NCI-H146 treated with DMSO at 0.1 percent for 48 hours (cell line): ENCODE results near the gene MAMSTR.
"Not testable (repeated sequence)": the region's sequence is repeated elsewhere in the genome, so short reads cannot be mapped to it uniquely, and the experiment has no call there.

Source experiments
- DNase-seq: peaks from one replicate; lab custom pipeline; 2025; ENCODE audit not compliant: unreplicated experiment; lab: John Stamatoyannopoulos, UW

MAMSTR gene

GRCh38 chr19:48689449-48689848 lies 30.1 kb downstream of the MAMSTR start:
- no peak for DNase-seq

GRCh38 chr19:48687776-48688175 lies 31.7 kb downstream of the MAMSTR start:
- no peak for DNase-seq

GRCh38 chr19:48686637-48687036 lies 32.9 kb downstream of the MAMSTR start:
- not testable (repeated sequence) for DNase-seq

- no peak for DNase-seq
Measured at GRCh38 chr19:48686088-48686487, 33.4 kb downstream of the MAMSTR start.

GRCh38 chr19:48685583-48685982 lies 33.9 kb downstream of the MAMSTR start:
- no peak for DNase-seq

- DNase-seq, result no peak
Measured at GRCh38 chr19:48683349-48683748, 36.2 kb downstream of the MAMSTR start.

DNA sequence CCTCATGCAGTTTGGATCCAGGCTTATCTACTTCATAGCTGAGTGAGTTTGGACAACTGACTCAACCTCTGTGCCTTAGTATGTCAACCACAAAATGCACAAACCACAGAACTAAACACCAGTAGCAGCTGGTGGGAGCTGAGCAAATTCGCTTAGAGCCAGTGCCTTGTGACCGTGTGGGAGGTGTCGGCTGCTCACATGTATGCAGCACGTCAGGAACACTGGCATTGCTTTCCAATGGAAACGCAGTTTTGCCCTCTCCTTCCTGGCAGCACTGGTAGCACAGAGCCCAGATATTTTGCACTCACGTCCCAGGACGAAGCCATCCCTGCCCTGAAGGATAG lies 38.4 kb downstream of the MAMSTR start:
- no peak for DNase-seq

- no peak for DNase-seq
Measured at GRCh38 chr19:48680436-48681126, 38.9 kb downstream of the MAMSTR start.

DNA sequence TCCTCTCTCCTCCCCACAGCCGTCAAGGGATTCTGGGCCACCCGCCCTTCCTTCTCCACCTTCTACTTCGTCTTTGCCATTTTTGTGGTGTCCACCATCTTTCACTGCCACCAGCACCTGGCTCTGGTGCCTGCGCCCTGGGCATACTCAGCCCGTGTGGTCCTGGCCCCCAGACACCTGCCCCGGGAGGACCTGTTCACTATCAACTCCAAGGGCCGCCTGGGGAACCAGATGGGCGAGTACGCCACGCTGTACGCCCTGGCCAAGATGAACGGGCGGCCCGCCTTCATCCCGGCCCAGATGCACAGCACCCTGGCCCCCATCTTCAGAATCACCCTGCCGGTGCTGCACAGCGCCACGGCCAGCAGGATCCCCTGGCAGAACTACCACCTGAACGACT lies 39.5 kb downstream of the MAMSTR start:
- not testable (repeated sequence) for DNase-seq

- DNase-seq, result no peak
Measured at GRCh38 chr19:48678201-48678600, 41.3 kb downstream of the MAMSTR start.

DNA sequence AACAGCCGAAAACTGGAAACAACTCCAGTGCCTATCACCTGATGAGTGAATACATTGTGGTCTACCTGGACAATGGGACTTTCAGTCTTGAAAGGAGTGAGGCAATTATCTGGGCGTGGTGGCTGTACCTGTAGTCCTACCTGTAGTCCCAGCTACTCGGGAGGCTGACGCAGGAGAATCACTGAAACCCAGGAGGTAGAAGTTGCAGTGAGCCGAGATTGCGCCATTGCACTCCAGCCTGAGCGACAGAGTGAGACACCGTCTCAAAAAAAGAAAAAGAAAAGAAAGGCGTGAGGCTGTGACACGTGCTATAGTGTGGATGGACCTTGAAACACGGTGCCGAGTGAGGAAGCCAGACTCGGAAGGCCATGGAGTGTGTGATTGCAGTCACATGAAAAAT lies 42.6 kb downstream of the MAMSTR start:
- peak; percentile 12 for DNase-seq

DNA sequence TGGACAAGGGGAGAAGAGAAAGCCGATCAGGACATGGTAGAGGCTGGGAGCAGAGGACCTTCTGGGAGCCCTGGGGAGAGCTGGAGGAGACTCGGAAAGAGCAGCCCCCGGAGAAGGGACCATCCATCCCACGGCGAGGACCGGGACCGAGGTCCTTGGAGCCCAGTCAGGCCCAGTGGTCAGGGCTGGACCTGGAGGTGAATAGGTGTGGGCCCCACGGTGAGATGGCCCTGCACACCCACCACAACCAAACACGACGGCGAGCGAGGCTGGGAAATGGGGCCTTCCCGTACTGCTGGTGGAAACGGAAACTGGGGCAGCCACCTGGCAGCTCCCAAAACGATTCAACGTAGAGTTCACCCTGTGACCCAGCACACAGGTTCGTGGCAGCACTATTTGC lies 43.0 kb downstream of the MAMSTR start:
- no peak for DNase-seq

DNA sequence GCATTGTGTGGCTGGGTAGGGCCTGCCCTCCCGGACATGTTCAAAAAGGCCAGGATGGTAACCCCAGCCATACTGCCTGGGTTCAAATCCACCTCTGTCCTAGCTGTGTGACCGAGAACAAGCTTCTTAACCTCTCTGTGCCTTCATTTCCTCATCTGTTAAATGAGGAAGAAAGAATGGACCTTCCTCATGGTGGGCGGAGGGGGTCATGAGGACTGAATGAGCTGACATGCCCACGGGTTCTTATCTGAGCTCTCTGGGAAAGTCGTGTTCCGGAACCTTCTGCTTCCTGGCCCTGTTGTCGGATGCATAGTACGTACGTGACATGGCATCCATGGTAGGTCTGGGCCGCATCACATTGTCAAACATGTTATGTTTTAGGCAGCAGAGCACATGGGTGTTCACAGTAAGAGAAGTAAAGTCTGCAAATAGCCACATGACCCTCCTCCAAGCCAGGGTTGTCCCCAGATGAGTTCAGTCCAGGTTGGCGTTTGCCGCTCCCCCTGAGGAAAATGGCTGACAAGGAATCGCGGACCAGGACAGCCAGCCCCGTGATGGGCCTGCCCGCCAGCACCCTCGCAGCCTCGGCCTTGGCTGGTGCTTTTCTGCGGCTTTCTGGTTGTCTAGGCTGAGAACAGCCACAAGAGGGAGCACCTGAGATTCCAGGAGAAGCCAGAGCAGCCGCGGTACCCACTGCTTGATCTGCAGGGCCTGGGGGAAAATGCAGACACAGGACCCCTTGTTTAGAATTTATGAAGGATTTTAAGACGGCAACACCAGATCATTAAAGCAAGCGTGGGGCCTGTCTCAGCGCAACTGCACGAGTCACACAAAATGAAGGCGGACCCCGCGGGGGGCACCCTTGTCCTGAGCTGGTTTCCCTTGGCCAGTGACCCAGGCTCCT lies 44.4 kb downstream of the MAMSTR start:
- DNase-seq, result peak; percentile 69

DNA sequence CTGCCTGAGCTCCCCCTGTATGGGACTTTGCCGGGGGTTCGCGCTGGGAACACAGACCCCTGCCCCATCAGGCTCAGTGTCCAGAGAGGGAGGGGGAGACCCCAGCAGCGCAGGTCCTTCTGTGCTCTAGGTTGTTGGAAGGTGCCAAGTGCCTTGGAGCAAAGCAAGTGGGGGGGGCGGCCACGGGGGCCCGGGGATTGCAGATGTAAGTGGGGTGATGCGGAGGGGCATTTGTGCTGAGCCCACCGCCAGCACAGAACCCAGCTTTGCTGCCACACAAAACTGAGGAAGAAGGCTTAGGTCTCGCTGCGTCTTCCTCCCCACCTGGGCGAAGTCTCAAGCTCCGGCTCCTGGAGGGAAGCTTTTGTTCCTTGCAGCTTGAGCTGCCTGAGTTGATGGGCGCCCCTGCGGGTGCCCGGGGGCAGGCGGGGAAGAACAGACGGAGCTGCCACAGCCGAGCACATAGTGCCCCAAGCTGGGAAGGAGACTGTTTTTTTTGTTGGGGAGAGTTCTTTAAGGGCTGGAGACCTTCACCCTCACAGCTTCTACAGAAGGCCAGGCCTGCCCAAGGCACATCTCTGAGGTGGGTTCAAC lies 45.2 kb downstream of the MAMSTR start:
- DNase-seq, result no peak

- no peak for DNase-seq
Measured at GRCh38 chr19:48673436-48674100, 46.0 kb downstream of the MAMSTR start.

DNA sequence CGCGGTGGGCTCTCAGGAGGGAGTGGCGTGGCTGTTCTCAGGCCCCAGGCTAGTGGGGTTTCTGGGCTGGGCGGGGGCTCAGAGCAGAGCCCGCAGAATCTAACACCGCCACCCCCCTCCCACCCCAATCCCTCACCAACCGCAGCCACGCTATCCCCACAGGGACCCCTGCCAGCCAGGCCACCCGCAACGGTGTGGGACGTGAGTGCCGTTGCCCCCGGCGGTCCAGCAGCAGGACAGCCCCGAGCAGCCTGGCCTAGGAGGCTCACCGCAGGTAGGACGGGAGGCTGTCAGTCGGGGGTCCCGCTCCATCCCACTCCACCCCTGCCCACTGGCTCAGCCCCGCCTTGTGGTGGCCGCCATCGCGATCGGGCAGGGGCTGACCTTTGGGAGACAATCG lies 46.5 kb downstream of the MAMSTR start, which contains the start of gene NTN5:
Gene NTN5, minus strand, starts transcription at position 24 of the 400 bp plus-strand sequence. CDS start 2,031 bp downstream, outside the sequence.
- DNase-seq, result no peak

GRCh38 chr19:48671446-48671995 lies 48.0 kb downstream of the MAMSTR start:
- DNase-seq, result no peak

GRCh38 chr19:48670699-48671445 lies 48.7 kb downstream of the MAMSTR start:
- no peak for DNase-seq

DNA sequence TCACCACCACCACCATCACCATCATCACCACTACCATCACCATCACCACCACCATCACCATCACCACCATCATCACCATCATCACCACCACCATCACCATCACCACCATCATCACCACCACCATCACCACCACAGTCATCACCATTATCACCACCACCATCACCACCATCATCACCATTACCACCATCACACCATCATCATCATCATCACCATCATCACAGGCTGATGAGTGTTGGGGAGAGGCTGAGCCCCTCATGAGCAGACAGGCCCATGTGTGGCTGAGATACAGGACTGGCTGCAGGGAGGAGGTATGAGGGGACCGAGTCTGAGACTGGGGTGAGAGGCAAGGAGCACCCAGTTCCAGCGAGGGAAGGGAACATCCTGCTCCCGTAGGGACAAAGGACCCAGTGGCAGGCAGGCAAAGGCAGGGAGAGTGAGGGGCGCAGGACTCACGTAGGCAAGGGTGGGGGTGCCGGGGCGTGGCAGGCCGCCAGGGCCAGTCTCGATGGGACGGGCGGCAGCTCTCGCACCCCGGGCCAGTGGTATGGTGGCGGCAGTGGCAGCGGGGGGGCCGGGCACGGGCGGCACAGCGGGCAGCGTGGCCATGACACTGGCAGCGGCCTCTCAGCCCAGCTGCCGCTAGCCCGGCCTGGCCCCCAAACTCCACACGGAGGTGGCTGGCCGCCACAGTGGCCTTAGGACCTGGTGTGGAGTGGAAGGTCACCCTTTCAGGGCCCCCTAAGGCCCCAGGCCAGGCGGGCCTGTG lies 49.4 kb downstream of the MAMSTR start:
- DNase-seq, result no peak

DNA sequence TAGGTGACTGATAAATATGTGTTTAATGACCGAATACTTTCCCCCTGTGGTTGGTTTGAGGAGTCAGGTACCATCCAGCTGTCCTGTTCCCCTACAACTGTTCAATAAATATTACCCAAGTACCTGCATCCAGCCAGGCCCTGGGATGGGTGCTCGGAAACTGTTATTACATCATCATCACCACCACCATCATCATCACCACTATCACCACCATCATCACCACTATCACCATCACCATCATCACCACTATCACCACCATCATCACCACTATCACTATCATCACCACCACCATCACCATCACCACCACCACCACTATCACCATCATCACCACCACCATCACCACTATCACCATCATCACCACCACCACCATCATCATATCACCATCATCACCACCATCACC lies 50.8 kb downstream of the MAMSTR start:
- DNase-seq, result no peak
